Sigmoid colon (tissue), 4 donors: ENCODE data around the gene CALML4.

Source experiments
- EP300 ChIP-seq, 4 donors: sonication (generic); formaldehyde crosslinking; IDR thresholded peaks; one replicate each; pipeline ENCODE4 v1.6.1; 2017; ENCODE audit warnings: antibody characterized with exemption in 4 of 4
- POLR2AphosphoS5 ChIP-seq, 4 donors: sonication (generic); formaldehyde crosslinking; IDR thresholded peaks; one replicate each; pipeline ENCODE4 v1.6.1; 2017; ENCODE audit warnings: antibody characterized with exemption in 4 of 4
- TF ChIP-seq, protein P1 (sequence below), 4 experiments: fragments of 450-650 bp in 3 of 4; fragments of 200-600 bp in 1 of 4; IDR thresholded peaks; one replicate each; pipeline ENCODE4 v1.5.1; 2016 to 2019; ENCODE audit warnings: antibody characterized with exemption in 4 of 4, mild to moderate bottlenecking in 3 of 4, moderate library complexity in 2 of 4

- TF ChIP-seq, protein P1, sequence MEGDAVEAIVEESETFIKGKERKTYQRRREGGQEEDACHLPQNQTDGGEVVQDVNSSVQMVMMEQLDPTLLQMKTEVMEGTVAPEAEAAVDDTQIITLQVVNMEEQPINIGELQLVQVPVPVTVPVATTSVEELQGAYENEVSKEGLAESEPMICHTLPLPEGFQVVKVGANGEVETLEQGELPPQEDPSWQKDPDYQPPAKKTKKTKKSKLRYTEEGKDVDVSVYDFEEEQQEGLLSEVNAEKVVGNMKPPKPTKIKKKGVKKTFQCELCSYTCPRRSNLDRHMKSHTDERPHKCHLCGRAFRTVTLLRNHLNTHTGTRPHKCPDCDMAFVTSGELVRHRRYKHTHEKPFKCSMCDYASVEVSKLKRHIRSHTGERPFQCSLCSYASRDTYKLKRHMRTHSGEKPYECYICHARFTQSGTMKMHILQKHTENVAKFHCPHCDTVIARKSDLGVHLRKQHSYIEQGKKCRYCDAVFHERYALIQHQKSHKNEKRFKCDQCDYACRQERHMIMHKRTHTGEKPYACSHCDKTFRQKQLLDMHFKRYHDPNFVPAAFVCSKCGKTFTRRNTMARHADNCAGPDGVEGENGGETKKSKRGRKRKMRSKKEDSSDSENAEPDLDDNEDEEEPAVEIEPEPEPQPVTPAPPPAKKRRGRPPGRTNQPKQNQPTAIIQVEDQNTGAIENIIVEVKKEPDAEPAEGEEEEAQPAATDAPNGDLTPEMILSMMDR (IDR thresholded peaks at IDR 0.05) = no peak
- TF ChIP-seq POLR2AphosphoS5 (IDR thresholded peaks at IDR 0.05) (no peak), EP300 (IDR thresholded peaks at IDR 0.05) (no peak)
These were observed 41.9 kb downstream of the CALML4 start for GRCh38 chr15:68163191-68163590.
